PC-3 (cell line): ENCODE data around the gene NSL1. TPM values are rescaled to one million over a fixed set of nuclear protein-coding genes. Genes with fewer than 3 reads are reported as not detected.
A peak's percentile ranks its signal among the peaks of the same experiment; 100 is the strongest.
"Not testable (repeated sequence)": the region's sequence is repeated elsewhere in the genome, so short reads cannot be mapped to it uniquely, and the experiment has no call there.

Experiments
- ATAC-seq: fragments of 200-7000 bp; cut with Tn5 transposase; 2 replicates; pipeline ENCODE4 v1.9.1; 2020; ENCODE audit warnings: mild to moderate bottlenecking, moderate library complexity
- BruUV-seq: library from RNA; stranded (reverse); fragments of 400-500 nt; replicated peaks from 2 replicates; lab custom pipeline; 2021; lab: Mats Ljungman, UMichigan
- CTCF ChIA-PET: fragments of 300-600 bp; sonication (Branson Sonifier 250); formaldehyde crosslinking; loops from one replicate; lab custom pipeline; 2022; ENCODE audit warnings: antibody characterized with exemption; lab: Charles Lee
- POLR2A ChIA-PET: fragments of 300-600 bp; sonication (Branson Sonifier 250); formaldehyde crosslinking; loops from one replicate; lab custom pipeline; 2022; ENCODE audit warnings: antibody characterized with exemption; ENCODE audit not compliant: unreplicated experiment; lab: Charles Lee
- DNase-seq: peaks from one replicate; pipeline ENCODE4 v3.0.0-alpha.2; 2015
- H2AFZ ChIP-seq: fragments of 300-600 bp; sonication (generic); 2 replicates; pipeline ENCODE4 v1.6.0; 2016; ENCODE audit warnings: antibody characterized with exemption, low read length
- H3F3A ChIP-seq: fragments of 300-600 bp; sonication (generic); one replicate; pipeline ENCODE4 v1.6.0; 2017; ENCODE audit warnings: antibody characterized with exemption, low read length, control low read depth, mild to moderate bottlenecking; ENCODE audit not compliant: unreplicated experiment
- H3K27ac ChIP-seq: fragments of 300-600 bp; sonication (generic); 2 replicates; pipeline ENCODE4 v1.5.1; 2016; ENCODE audit warnings: mild to moderate bottlenecking, low read length
- H3K27me3 ChIP-seq: fragments of 300-600 bp; sonication (generic); 2 replicates; pipeline ENCODE4 v1.6.1; 2016; ENCODE audit warnings: low read length, mixed read lengths
- H3K36me3 ChIP-seq: fragments of 300-600 bp; sonication (generic); 2 replicates; pipeline ENCODE4 v1.6.1; 2016; ENCODE audit warnings: low read depth, mixed run types, low read length, mixed read lengths
- H3K4me1 ChIP-seq: fragments of 300-600 bp; sonication (generic); 2 replicates; pipeline ENCODE4 v1.5.1; 2016; ENCODE audit warnings: low read length; ENCODE audit not compliant: insufficient read depth
- H3K4me2 ChIP-seq: fragments of 300-600 bp; sonication (generic); 2 replicates; pipeline ENCODE4 v1.6.0; 2016; ENCODE audit warnings: low read length
- H3K4me3 ChIP-seq: fragments of 300-600 bp; sonication (generic); 2 replicates; pipeline ENCODE4 v1.5.1; 2016; ENCODE audit warnings: mild to moderate bottlenecking, low read length, mixed read lengths
- H3K79me2 ChIP-seq: fragments of 300-600 bp; sonication (generic); 2 replicates; pipeline ENCODE4 v1.6.1; 2017; ENCODE audit warnings: low read length, mixed read lengths
- H3K9ac ChIP-seq: fragments of 300-600 bp; sonication (generic); 2 replicates; pipeline ENCODE4 v1.6.0; 2016; ENCODE audit warnings: mild to moderate bottlenecking, low read length
- H3K9me2 ChIP-seq: fragments of 300-600 bp; sonication (generic); replicated peaks from 2 replicates; pipeline ENCODE4 v1.6.1; 2016; ENCODE audit warnings: mixed run types, low read length, mixed read lengths
- H3K9me3 ChIP-seq: fragments of 300-600 bp; sonication (generic); 2 replicates; pipeline ENCODE4 v1.6.1; 2016; ENCODE audit warnings: low read length, mixed read lengths
- H4K20me1 ChIP-seq: fragments of 300-600 bp; sonication (generic); 2 replicates; pipeline ENCODE4 v1.6.1; 2016; ENCODE audit warnings: low read length, mixed read lengths
- EZH2 ChIP-seq: fragments of 300-600 bp; sonication (generic); IDR thresholded peaks from one replicate; pipeline ENCODE4 v1.6.1; 2017; ENCODE audit warnings: antibody characterized with exemption, mild to moderate bottlenecking, low read length; ENCODE audit not compliant: unreplicated experiment
- EZH2phosphoT487 ChIP-seq: fragments of 300-600 bp; sonication (generic); IDR thresholded peaks from 2 replicates; pipeline ENCODE4 v1.6.1; 2018; ENCODE audit warnings: mild to moderate bottlenecking, antibody characterized with exemption, low read length, borderline replicate concordance
- intact Hi-C: fragments of 100-400 bp; cut with micrococcal nuclease; formaldehyde crosslinking; loops from 2 replicates; pipeline ENCODE4 v1.9.0; 2023
- total RNA-seq: library from RNA; depleted of rRNA; stranded (reverse); fragments of >200 nt; gene quantifications from 2 replicates; pipeline ENCODE4 v1.2.3, GENCODE V29; 2014
- TF ChIP-seq, protein P1 (sequence below): fragments of 300-600 bp; sonication (generic); conservative IDR thresholded peaks from 2 replicates; pipeline ENCODE4 v1.5.1; 2017; ENCODE audit warnings: antibody characterized with exemption, low read depth, mild to moderate bottlenecking, low read length

NSL1 gene
- total RNA-seq, 1 experiment from 2014 or later: 56.1 TPM

DNA sequence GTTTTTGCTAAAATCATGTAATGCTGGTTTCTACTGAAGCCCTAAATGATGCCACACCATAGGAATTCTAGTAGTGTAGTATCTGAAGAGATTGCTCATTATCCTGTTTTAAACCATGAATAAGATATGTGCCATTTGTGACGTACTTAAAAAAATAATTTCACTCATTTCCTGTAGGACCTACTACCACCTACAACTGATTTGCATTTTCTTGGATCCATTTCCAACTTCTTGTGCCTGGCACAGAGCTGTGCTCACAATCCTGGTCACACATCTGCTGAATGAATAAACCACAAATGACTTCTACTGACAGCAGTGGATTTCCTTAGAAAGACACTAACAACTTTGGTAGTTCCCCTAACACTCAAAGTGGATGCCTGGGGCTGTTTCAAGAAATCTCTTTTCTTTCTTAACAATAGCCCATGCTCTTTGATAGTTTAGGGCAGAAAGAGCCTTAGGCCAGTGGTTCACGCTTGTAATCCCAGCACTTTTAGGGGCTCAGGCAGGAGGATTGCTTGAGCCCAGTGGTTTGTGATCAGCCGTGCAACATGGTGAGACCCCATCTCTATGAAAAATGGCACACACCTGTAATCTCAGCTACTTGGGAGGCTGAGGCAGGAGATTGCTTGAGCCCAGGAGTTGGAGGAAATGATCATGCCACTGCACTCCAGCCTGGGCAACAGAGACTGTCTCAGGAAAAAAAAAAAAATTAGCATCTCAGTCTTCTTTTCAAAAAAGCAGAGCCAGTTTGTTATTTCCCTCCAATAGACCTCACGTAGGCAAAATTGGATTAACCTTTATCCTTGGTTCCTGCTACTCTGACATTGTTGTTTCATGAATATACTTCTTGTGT, 78.9 kb downstream of the NSL1 start:
- no peak for TF ChIP-seq EZH2
- TF ChIP-seq, protein P1, sequence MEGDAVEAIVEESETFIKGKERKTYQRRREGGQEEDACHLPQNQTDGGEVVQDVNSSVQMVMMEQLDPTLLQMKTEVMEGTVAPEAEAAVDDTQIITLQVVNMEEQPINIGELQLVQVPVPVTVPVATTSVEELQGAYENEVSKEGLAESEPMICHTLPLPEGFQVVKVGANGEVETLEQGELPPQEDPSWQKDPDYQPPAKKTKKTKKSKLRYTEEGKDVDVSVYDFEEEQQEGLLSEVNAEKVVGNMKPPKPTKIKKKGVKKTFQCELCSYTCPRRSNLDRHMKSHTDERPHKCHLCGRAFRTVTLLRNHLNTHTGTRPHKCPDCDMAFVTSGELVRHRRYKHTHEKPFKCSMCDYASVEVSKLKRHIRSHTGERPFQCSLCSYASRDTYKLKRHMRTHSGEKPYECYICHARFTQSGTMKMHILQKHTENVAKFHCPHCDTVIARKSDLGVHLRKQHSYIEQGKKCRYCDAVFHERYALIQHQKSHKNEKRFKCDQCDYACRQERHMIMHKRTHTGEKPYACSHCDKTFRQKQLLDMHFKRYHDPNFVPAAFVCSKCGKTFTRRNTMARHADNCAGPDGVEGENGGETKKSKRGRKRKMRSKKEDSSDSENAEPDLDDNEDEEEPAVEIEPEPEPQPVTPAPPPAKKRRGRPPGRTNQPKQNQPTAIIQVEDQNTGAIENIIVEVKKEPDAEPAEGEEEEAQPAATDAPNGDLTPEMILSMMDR: no peak
- no peak for TF ChIP-seq EZH2phosphoT487
- Histone ChIP-seq H4K20me1 (no peaks in the 10 kb centered on the region), H3F3A (no peaks in the 10 kb centered on the region), H3K9me3 (no peaks in the 10 kb centered on the region), H3K27ac (no peak overlapping the region), H3K4me1 (no peaks in the 10 kb centered on the region), H3K9me2 (no peaks in the 10 kb centered on the region), H2AFZ (no peak overlapping the region), H3K4me2 (no peak overlapping the region), H3K27me3 (no peaks in the 10 kb centered on the region), H3K4me3 (no peak overlapping the region), H3K79me2 (no peaks in the 10 kb centered on the region), H3K36me3 (no peaks in the 10 kb centered on the region), H3K9ac (no peak overlapping the region)
- ChIA-PET POLR2A (no interaction called here), CTCF (no interaction called here)
- BruUV-seq: no TSS peak
- ATAC-seq: peak; percentile 18; the same call in 1 of the 2 replicates
- intact Hi-C loops: no loop called here
- DNase-seq: peak; percentile 26

DNA sequence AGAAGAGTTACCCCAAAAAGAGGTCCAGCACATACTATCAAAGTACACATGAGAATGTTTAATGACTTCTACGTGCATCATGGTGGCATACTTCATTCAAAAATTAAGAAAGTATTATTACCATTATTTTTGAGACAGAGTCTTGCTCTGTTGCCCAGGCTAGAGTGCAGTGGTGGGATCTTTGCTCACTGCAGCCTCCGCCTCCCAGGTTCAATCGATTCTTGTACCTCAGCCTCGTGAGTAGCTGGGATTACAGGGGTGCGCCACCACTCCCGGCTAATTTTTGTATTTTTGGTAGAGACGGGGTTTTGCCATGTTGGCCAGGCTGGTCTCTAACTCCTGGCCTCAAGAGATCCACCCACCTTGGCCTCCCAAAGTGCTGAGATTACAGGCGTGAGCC, 79.6 kb downstream of the NSL1 start:
- intact Hi-C loops, H3K4me2 ChIP-seq, ATAC-seq, H3F3A ChIP-seq, H3K9ac ChIP-seq, H3K36me3 ChIP-seq, H3K9me2 ChIP-seq, H3K27me3 ChIP-seq, H3K27ac ChIP-seq, H2AFZ ChIP-seq, H3K9me3 ChIP-seq, H3K4me1 ChIP-seq, H3K79me2 ChIP-seq, POLR2A ChIA-PET, BruUV-seq, CTCF ChIA-PET, H3K4me3 ChIP-seq, H4K20me1 ChIP-seq, DNase-seq: not testable (repeated sequence)

DNA sequence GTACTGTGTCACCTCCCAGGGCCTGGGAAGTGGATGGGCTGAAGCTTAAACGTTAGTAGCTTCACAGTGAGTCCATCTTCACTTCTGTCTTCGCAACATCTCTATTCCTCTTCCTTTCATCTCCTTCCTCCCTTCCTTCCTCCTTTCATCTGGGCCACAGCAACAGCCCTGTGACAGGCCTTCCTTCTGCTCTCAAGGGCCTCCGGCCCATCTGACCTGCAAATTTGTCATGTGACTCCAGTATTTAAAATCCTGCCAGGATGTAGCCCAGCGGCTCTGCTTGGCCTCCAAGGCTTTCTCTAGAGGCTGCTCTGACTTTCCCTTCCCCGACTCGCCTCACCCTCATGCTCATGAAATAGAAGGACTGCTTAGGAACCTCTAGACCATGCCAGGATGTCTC, 81.0 kb downstream of the NSL1 start:
- BruUV-seq: no TSS peak
- POLR2A ChIA-PET: no interaction called here
- no peak for ATAC-seq

More for the DNA sequence above, 81.0 kb downstream of the NSL1 start:
- no peaks in the 10 kb centered on the region for H3K4me1 ChIP-seq
- no peaks in the 10 kb centered on the region for H3K27me3 ChIP-seq
- intact Hi-C loops: no loop called here
- H3K9me2 ChIP-seq: no peaks in the 10 kb centered on the region
- no peak overlapping the region for H3K9ac ChIP-seq
- H3K27ac ChIP-seq: no peak overlapping the region
- TF ChIP-seq EZH2: no peak
- TF ChIP-seq EZH2phosphoT487: no peak
- TF ChIP-seq, protein P1: no peak
- H2AFZ ChIP-seq: no peak overlapping the region
- no peaks in the 10 kb centered on the region for H3F3A ChIP-seq
- no peak for DNase-seq
- no peaks in the 10 kb centered on the region for H3K36me3 ChIP-seq
- H3K9me3 ChIP-seq: no peaks in the 10 kb centered on the region
- no peak overlapping the region for H3K4me2 ChIP-seq
- H3K79me2 ChIP-seq: no peaks in the 10 kb centered on the region
- CTCF ChIA-PET: no interaction called here
- H4K20me1 ChIP-seq: no peaks in the 10 kb centered on the region
- H3K4me3 ChIP-seq: no peak overlapping the region
